H54 (cell line): ENCODE results near the gene MRPL42.

Experiments
- DNase-seq: peaks from one replicate; pipeline ENCODE4 v3.0.0; 2011; ENCODE audit warnings: low spot score, mixed read lengths; ENCODE audit not compliant: insufficient read length
- FAIRE-seq: peaks from 3 replicates; lab custom pipeline; 2011; peaks lifted over from hg19 to GRCh38; lab: Jason Lieb, UNC
- POLR2A ChIP-seq: IDR thresholded peaks from 2 replicates; pipeline ENCODE4 v1.6.1; 2011; ENCODE audit warnings: low read depth, mild to moderate bottlenecking, low read length

The MRPL42 gene

GRCh38 chr12:93563807-93564538 lies 96.7 kb downstream of the MRPL42 start:
- FAIRE-seq (no peak), DNase-seq (no peak)
- TF ChIP-seq POLR2A = no peak

GRCh38 chr12:93565760-93566159 lies 98.4 kb downstream of the MRPL42 start:
- FAIRE-seq (no peak), DNase-seq (no peak)
- no peak for TF ChIP-seq POLR2A
